HCT116 (cell line): ENCODE data around the gene CPNE4. TPM values are rescaled to one million over a fixed set of nuclear protein-coding genes. Genes with fewer than 3 reads are reported as not detected.

ENCODE experiments used
- ATAC-seq: fragments of 200-7000 bp; cut with Tn5 transposase; 2 replicates; pipeline ENCODE4 v1.9.1; 2020; ENCODE audit warnings: mild to moderate bottlenecking, moderate library complexity
- BruUV-seq: library from RNA; stranded (reverse); fragments of 400-500 nt; replicated peaks from 2 replicates; lab custom pipeline; 2021; lab: Mats Ljungman, UMichigan
- CTCF ChIA-PET: fragments of 300-600 bp; sonication (Branson Sonifier 250); formaldehyde crosslinking; loops from one replicate; lab custom pipeline; 2021; ENCODE audit warnings: antibody characterized with exemption; lab: Charles Lee
- POLR2A ChIA-PET: fragments of 300-600, 350-600 bp; sonication (Branson Sonifier 250); formaldehyde crosslinking; loops from one replicate; lab custom pipeline; 2021; ENCODE audit warnings: antibody characterized with exemption; lab: Charles Lee
- RAD21 ChIA-PET, 2 experiments: fragments of 300-600 bp; sonication (Branson Sonifier 250); formaldehyde crosslinking; loops; one replicate each; lab custom pipeline; 2023; ENCODE audit warnings: low total read pairs in 2 of 2; ENCODE audit not compliant: uncharacterized antibody in 2 of 2, unreplicated experiment in 2 of 2, low non-redundant PET in 1 of 2; lab: Charles Lee
- DNase-seq: peaks from one replicate; pipeline ENCODE4 v3.0.0-alpha.2; 2010; ENCODE audit warnings: low read depth, low spot score
- H2AFZ ChIP-seq: fragments of 200-600 bp; shearing (Covaris generic), sonication (generic); 2 replicates; pipeline ENCODE4 v1.6.1; 2017; ENCODE audit warnings: low read depth, mixed run types, mixed read lengths, antibody characterized with exemption, low read length; ENCODE audit not compliant: poor library complexity, severe bottlenecking
- H3K27ac ChIP-seq: 2 replicates; pipeline ENCODE4 v1.5.1; 2012; ENCODE audit warnings: low read depth, low read length
- H3K27me3 ChIP-seq: fragments of 200-600 bp; sonication (generic); 2 replicates; pipeline ENCODE4 v1.6.1; 2016; ENCODE audit warnings: mixed run types, low read length, mixed read lengths; ENCODE audit not compliant: insufficient read depth
- H3K36me3 ChIP-seq, 2 experiments: fragments of 200-500 bp in 1 of 2; fragments of 200-600 bp in 1 of 2; sonication (Bioruptor generic) in 1 of 2; sonication (generic) in 1 of 2; 2 replicates each; pipeline versions ENCODE4 v1.5.1 to v1.6.1; 2014 to 2016; ENCODE audit warnings: low read length in 2 of 2, inconsistent platforms in 1 of 2, mixed read lengths in 1 of 2, mixed run types in 1 of 2; ENCODE audit not compliant: insufficient read depth in 2 of 2, control insufficient read depth in 1 of 2
- H3K4me1 ChIP-seq, 2 experiments: fragments of 200-600 bp in 1 of 2; sonication (generic) in 1 of 2; 2 replicates each; pipeline versions ENCODE4 v1.5.1 to v1.6.1; 2012 to 2017; ENCODE audit warnings: low read length in 2 of 2, inconsistent platforms in 1 of 2, mild to moderate bottlenecking in 1 of 2, mixed read lengths in 1 of 2, mixed run types in 1 of 2, moderate library complexity in 1 of 2; ENCODE audit not compliant: insufficient read depth in 2 of 2, control insufficient read depth in 1 of 2
- H3K4me2 ChIP-seq: fragments of 200-600 bp; sonication (generic); 2 replicates; pipeline ENCODE4 v1.6.1; 2017; ENCODE audit warnings: mixed run types, low read length, mixed read lengths
- H3K4me3 ChIP-seq, 2 experiments: fragments of 200-600 bp in 1 of 2; sonication (generic) in 1 of 2; replicated peaks in 1 of 2; 2 replicates each; pipeline ENCODE4 v1.5.1; 2011 to 2016; ENCODE audit warnings: low read length in 2 of 2, control low read depth in 1 of 2, low read depth in 1 of 2, mild to moderate bottlenecking in 1 of 2, mixed read lengths in 1 of 2, mixed run types in 1 of 2
- H3K79me2 ChIP-seq: fragments of 200-600 bp; sonication (generic); 2 replicates; pipeline ENCODE4 v1.6.1; 2017; ENCODE audit warnings: mild to moderate bottlenecking, mixed run types, low read length, moderate library complexity, mixed read lengths; ENCODE audit not compliant: insufficient read depth
- H3K9ac ChIP-seq: fragments of 200-600 bp; sonication (generic); 2 replicates; pipeline ENCODE4 v1.6.1; 2016; ENCODE audit warnings: low read length, mixed read lengths
- H3K9me2 ChIP-seq: fragments of 200-600 bp; sonication (generic), shearing (Covaris generic); 2 replicates; pipeline ENCODE4 v1.6.1; 2017; ENCODE audit warnings: mixed run types, mild to moderate bottlenecking, moderate library complexity; ENCODE audit not compliant: insufficient read depth
- H3K9me3 ChIP-seq, 2 experiments: fragments of 200-500 bp in 1 of 2; fragments of 200-600 bp in 1 of 2; sonication (Bioruptor generic) in 1 of 2; sonication (generic) in 1 of 2; 2 replicates each; pipeline ENCODE4 v1.6.1; 2014 to 2017; ENCODE audit warnings: low read length in 2 of 2, mixed read lengths in 2 of 2, inconsistent platforms in 1 of 2, low read depth in 1 of 2, mild to moderate bottlenecking in 1 of 2, mixed run types in 1 of 2, moderate library complexity in 1 of 2; ENCODE audit not compliant: control insufficient read depth in 1 of 2, insufficient read depth in 1 of 2
- H4K20me1 ChIP-seq: fragments of 200-600 bp; sonication (generic), shearing (Covaris generic); 2 replicates; pipeline ENCODE4 v1.6.1; 2017; ENCODE audit warnings: mixed run types, mild to moderate bottlenecking, moderate library complexity; ENCODE audit not compliant: insufficient read depth
- EGR1 ChIP-seq: IDR thresholded peaks from 2 replicates; pipeline ENCODE4 v1.6.1; 2012; ENCODE audit warnings: low read depth
- ELF1 ChIP-seq: IDR thresholded peaks from 2 replicates; pipeline ENCODE4 v1.6.1; 2012; ENCODE audit warnings: low read depth, borderline replicate concordance
- EZH2 ChIP-seq: fragments of 200-600 bp; sonication (generic); IDR thresholded peaks from 2 replicates; pipeline ENCODE4 v1.6.1; 2017; ENCODE audit warnings: antibody characterized with exemption, mixed run types
- EZH2phosphoT487 ChIP-seq: fragments of 200-600 bp; IDR thresholded peaks from 2 replicates; pipeline ENCODE4 v1.6.1; 2018; ENCODE audit warnings: antibody characterized with exemption, borderline replicate concordance
- JUND ChIP-seq: IDR thresholded peaks from 2 replicates; pipeline ENCODE4 v1.6.1; 2012
- POLR2A ChIP-seq: IDR thresholded peaks from 2 replicates; pipeline ENCODE4 v1.7.0; 2011; ENCODE audit warnings: borderline replicate concordance; ENCODE audit not compliant: insufficient read depth, insufficient read length; ENCODE audit errors: extremely low read depth
- POLR2AphosphoS5 ChIP-seq: IDR thresholded peaks from 2 replicates; pipeline ENCODE4 v1.6.1; 2011; ENCODE audit warnings: mild to moderate bottlenecking, low read depth, low read length, moderate library complexity
- SIN3A ChIP-seq: IDR thresholded peaks from 2 replicates; pipeline ENCODE4 v1.6.1; 2012; ENCODE audit warnings: low read depth
- YY1 ChIP-seq: IDR thresholded peaks from 2 replicates; pipeline ENCODE4 v1.6.1; 2011; ENCODE audit warnings: low read length, low read depth, moderate library complexity, mild to moderate bottlenecking; ENCODE audit not compliant: insufficient replicate concordance; ENCODE audit errors: extremely low read depth
- ZFX ChIP-seq: fragments of 450-650 bp; IDR thresholded peaks from 2 replicates; pipeline ENCODE4 v1.6.1; 2017
- ZNF274 ChIP-seq: fragments of 200-500 bp; sonication (Bioruptor generic); IDR thresholded peaks from 2 replicates; pipeline ENCODE4 v1.6.1; 2014; ENCODE audit warnings: mild to moderate bottlenecking, low read depth, low read length, inconsistent platforms
- intact Hi-C: fragments of 100-400 bp; cut with micrococcal nuclease; formaldehyde crosslinking; loops from 2 replicates; pipeline ENCODE4 v1.10.0; 2022
- total RNA-seq: library from RNA; stranded (reverse); gene quantifications from one replicate; pipeline ENCODE4 v1.2.1, GENCODE V29; 2021; ENCODE audit not compliant: unreplicated experiment
- TF ChIP-seq, protein P1 (sequence below): IDR thresholded peaks from 2 replicates; pipeline ENCODE4 v1.6.1; 2012
- TF ChIP-seq, protein P2 (sequence below): IDR thresholded peaks from 2 replicates; pipeline ENCODE4 v1.6.1; 2012
- TF ChIP-seq, protein P3 (sequence below), 3 experiments: fragments of 200-600 bp in 1 of 3; sonication (generic) in 1 of 3; IDR thresholded peaks in 2 of 3; conservative IDR thresholded peaks in 1 of 3; 2 replicates each; pipeline ENCODE4 v1.5.1; 2012 to 2017; ENCODE audit warnings: low read depth in 2 of 3, low read length in 2 of 3, antibody characterized with exemption in 1 of 3, borderline replicate concordance in 1 of 3, control low read depth in 1 of 3, mild to moderate bottlenecking in 1 of 3, mixed read lengths in 1 of 3, mixed run types in 1 of 3, moderate library complexity in 1 of 3; ENCODE audit not compliant: insufficient read depth in 1 of 3
- TF ChIP-seq, protein P4 (sequence below): IDR thresholded peaks from 2 replicates; pipeline ENCODE4 v1.6.1; 2012; ENCODE audit warnings: low read depth
- TF ChIP-seq, protein P5 (sequence below): IDR thresholded peaks from 2 replicates; pipeline ENCODE4 v1.6.1; 2011; ENCODE audit warnings: mild to moderate bottlenecking, low read length, moderate library complexity; ENCODE audit not compliant: insufficient replicate concordance; ENCODE audit errors: extremely low read depth

The CPNE4 gene
- total RNA-seq, 1 experiment from 2014 or later = not detected

DNA sequence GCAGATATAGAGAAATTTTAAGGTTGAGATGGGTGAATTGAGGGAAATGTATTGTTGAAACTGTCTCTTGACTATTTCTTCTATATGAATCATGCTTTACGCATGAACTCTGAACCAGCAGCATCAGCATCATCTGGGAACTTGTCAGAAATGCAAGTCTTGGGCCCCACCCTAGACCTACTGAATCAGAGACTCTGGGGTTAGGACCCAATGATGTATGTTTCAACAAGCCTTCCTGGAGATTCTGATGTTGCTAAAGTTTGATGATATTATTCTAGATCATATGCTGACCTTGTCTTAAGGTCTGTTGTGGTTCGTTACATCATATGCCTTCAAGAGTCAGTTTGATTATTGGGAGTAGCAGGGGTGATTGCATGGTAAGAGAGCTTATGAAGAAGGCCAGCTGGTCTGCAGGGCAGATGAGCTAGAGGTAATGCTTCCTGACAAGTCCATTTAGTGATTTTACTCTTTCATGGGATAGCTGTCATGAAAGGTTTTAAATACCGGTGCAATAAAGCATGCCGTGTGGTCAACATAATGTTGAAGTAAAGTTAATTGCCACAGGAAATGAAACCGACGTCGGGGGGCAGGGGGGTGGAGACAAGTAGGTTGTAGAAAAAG lies 379.6 kb downstream of the CPNE4 start (continued):
- TF ChIP-seq ZNF274 = no peak
- TF ChIP-seq, protein P1, sequence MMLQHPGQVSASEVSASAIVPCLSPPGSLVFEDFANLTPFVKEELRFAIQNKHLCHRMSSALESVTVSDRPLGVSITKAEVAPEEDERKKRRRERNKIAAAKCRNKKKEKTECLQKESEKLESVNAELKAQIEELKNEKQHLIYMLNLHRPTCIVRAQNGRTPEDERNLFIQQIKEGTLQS = no peak

DNA sequence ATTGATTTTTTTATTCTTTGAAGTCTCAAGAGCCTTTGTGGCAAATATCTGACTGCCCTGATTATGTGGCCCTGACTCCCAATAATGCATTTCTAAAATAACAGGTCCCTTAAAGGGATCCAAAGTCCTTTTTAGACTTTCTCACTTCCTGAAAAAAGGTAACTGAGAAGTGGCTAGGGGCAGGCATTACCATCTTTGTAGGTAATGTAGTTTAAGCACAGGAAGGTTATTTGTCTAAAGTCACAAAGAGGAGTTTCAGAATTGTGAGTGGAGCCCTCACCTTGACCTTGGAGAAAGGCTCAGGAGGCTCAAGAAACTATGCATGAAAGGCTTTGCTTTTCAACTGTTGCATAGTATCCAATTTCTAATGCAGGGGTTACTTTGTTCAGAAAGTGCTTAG lies 389.2 kb downstream of the CPNE4 start:
- Histone ChIP-seq H3K9ac (no peak overlapping the region), H2AFZ (no peak overlapping the region), H3K79me2 (no peaks in the 10 kb centered on the region), H3K27me3 (peaks cover 28% of the 10 kb centered on the region), H4K20me1 (no peaks in the 10 kb centered on the region), H3K4me1 (no peaks in the 10 kb centered on the region), H3K4me2 (no peak overlapping the region), H3K36me3 (no peaks in the 10 kb centered on the region), H3K27ac (no peak overlapping the region)
- POLR2A ChIA-PET = no interaction called here
- CTCF ChIA-PET = no interaction called here
- no peak for DNase-seq
- intact Hi-C loops = no loop called here
- RAD21 ChIA-PET = no interaction called here
- TF ChIP-seq, protein P2, sequence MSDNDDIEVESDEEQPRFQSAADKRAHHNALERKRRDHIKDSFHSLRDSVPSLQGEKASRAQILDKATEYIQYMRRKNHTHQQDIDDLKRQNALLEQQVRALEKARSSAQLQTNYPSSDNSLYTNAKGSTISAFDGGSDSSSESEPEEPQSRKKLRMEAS = no peak
- TF ChIP-seq, protein P1 = no peak
- no peak for TF ChIP-seq SIN3A
- TF ChIP-seq POLR2A = no peak
- TF ChIP-seq, protein P3, sequence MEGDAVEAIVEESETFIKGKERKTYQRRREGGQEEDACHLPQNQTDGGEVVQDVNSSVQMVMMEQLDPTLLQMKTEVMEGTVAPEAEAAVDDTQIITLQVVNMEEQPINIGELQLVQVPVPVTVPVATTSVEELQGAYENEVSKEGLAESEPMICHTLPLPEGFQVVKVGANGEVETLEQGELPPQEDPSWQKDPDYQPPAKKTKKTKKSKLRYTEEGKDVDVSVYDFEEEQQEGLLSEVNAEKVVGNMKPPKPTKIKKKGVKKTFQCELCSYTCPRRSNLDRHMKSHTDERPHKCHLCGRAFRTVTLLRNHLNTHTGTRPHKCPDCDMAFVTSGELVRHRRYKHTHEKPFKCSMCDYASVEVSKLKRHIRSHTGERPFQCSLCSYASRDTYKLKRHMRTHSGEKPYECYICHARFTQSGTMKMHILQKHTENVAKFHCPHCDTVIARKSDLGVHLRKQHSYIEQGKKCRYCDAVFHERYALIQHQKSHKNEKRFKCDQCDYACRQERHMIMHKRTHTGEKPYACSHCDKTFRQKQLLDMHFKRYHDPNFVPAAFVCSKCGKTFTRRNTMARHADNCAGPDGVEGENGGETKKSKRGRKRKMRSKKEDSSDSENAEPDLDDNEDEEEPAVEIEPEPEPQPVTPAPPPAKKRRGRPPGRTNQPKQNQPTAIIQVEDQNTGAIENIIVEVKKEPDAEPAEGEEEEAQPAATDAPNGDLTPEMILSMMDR (IDR thresholded peaks at IDR 0.05 in 2 of 3, conservative IDR thresholded peaks at IDR 0.05 in 1 of 3; ENCODE audit: borderline replicate concordance in 1 of 3, insufficient read depth in 1 of 3, low read depth in 2 of 3, low read length in 2 of 3) = no peak
- no peak for TF ChIP-seq ZNF274
- TF ChIP-seq, protein P4, sequence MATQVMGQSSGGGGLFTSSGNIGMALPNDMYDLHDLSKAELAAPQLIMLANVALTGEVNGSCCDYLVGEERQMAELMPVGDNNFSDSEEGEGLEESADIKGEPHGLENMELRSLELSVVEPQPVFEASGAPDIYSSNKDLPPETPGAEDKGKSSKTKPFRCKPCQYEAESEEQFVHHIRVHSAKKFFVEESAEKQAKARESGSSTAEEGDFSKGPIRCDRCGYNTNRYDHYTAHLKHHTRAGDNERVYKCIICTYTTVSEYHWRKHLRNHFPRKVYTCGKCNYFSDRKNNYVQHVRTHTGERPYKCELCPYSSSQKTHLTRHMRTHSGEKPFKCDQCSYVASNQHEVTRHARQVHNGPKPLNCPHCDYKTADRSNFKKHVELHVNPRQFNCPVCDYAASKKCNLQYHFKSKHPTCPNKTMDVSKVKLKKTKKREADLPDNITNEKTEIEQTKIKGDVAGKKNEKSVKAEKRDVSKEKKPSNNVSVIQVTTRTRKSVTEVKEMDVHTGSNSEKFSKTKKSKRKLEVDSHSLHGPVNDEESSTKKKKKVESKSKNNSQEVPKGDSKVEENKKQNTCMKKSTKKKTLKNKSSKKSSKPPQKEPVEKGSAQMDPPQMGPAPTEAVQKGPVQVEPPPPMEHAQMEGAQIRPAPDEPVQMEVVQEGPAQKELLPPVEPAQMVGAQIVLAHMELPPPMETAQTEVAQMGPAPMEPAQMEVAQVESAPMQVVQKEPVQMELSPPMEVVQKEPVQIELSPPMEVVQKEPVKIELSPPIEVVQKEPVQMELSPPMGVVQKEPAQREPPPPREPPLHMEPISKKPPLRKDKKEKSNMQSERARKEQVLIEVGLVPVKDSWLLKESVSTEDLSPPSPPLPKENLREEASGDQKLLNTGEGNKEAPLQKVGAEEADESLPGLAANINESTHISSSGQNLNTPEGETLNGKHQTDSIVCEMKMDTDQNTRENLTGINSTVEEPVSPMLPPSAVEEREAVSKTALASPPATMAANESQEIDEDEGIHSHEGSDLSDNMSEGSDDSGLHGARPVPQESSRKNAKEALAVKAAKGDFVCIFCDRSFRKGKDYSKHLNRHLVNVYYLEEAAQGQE = no peak
- TF ChIP-seq ZFX = no peak
- no peak for TF ChIP-seq EZH2phosphoT487
- TF ChIP-seq ELF1 = no peak
- no peak for TF ChIP-seq EZH2
- TF ChIP-seq POLR2AphosphoS5 = no peak
- TF ChIP-seq, protein P5, sequence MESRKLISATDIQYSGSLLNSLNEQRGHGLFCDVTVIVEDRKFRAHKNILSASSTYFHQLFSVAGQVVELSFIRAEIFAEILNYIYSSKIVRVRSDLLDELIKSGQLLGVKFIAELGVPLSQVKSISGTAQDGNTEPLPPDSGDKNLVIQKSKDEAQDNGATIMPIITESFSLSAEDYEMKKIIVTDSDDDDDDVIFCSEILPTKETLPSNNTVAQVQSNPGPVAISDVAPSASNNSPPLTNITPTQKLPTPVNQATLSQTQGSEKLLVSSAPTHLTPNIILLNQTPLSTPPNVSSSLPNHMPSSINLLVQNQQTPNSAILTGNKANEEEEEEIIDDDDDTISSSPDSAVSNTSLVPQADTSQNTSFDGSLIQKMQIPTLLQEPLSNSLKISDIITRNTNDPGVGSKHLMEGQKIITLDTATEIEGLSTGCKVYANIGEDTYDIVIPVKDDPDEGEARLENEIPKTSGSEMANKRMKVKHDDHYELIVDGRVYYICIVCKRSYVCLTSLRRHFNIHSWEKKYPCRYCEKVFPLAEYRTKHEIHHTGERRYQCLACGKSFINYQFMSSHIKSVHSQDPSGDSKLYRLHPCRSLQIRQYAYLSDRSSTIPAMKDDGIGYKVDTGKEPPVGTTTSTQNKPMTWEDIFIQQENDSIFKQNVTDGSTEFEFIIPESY = no peak
- no peak for TF ChIP-seq YY1
- TF ChIP-seq JUND = no peak
- no peak for TF ChIP-seq EGR1
- TF ChIP-seq, all 23 proteins: peak for 0
- Histone ChIP-seq H3K4me3 (no peak overlapping the region), H3K9me3 (no peaks in the 10 kb centered on the region), H3K9me2 (no peaks in the 10 kb centered on the region)
- no peak for ATAC-seq
- BruUV-seq = no TSS peak
